ENCODE measurements around the gene ACAD9.

Gene ACAD9

DNA sequence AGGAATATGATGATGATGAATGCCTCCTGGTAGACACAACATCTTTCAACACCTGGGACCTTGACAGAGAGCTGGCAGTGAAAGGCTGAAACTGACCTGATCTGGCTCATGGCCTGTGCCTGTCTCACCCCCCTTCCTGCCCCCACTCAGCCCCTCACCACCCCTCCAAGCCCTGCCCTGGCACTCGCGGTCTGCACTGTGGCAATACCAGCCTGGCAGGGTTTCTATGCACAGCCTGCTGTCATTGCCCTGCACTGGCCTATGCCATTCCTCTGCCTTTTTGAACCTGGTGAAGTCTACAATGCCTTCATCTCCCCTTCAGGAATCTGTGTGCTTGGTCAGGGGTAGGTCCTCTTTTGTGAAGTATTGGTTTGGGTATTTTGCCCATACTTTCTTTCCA is 56.5 kb downstream of the ACAD9 start:
- no peak for DNase-seq (ENCODE audit: low spot score)

- no peak for DNase-seq (ENCODE audit: low spot score)
These were observed 56.9 kb downstream of the ACAD9 start for GRCh38 chr3:128936341-128936740.

DNA sequence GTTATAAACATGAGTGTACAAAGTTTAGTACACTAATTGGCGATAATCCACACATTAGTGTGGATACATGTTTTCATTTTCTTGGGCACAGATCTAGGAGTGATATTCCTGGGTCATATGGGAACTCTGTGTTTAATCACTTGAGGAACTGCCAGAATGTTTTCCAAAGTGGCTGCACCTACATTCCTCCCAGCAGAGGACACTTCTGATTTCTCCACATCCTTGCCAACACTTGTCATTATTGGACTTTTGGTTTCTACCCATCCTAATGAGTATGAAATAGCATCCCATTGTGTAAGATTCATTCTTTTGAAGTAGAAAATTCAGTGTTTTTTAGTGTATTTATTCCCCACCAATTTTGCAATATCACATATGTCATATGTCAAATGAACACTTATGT is 60.8 kb downstream of the ACAD9 start:
- DNase-seq (ENCODE audit: low spot score) = no peak

GRCh38 chr3:128942161-128942952 is 62.9 kb downstream of the ACAD9 start:
- DNase-seq (ENCODE audit: low spot score) = peak; percentile 39

DNA sequence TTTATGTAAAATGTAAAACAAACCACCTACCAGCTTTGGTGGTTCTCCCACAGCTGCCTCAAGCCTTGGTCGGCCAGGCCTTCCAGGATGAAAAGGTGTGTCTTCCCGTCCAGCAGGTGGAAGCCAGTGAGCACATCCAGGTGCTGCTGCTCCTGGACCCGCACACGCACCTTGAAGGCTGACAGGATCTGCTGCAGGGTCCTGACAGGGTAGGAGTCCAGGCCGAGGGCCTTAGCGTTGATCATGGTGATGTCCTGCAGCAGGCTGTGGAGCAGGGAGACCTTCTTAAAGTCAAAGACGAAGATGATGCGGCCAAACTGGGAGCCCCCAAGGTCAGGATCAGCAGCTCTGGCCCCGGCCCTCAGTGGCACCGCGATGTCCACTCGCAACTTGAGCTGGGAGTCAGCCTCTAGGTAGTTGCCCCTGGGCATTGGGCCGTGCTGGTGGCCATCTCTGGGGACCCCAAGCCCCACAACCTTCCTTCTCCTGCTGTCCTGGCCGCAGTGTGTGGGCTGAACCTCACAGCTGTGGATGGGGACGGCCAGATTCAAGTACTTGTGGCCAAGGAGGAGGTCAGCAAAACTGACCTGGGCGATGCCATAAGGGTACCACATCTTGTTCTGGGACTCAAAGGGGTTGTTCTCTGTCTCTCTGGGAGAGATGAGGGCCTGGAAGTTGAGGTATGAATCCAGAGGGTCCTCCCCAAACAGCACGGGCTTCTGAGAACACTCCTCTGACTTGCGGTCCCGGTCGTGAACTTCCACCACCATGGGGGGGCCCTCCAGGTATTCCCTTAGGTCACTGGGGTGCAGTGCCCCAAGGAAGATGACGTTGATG is 65.8 kb downstream of the ACAD9 start:
- no peak for DNase-seq (ENCODE audit: low spot score)

DNA sequence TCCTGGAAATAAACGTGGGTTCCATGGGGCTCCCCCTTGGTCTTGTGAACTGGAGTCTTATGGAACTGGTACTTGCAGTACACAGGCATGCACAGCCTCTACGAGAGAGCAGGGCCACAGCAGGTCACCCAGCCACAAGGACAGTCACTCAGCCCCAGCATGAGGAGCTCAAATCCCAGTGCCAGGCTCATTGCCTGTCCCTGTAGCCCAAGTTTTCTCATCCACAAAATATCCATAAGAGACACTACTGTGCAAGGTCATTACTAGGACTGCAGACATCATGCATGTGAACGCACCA is 66.4 kb downstream of the ACAD9 start:
- no peak for DNase-seq (ENCODE audit: low spot score)

DNA sequence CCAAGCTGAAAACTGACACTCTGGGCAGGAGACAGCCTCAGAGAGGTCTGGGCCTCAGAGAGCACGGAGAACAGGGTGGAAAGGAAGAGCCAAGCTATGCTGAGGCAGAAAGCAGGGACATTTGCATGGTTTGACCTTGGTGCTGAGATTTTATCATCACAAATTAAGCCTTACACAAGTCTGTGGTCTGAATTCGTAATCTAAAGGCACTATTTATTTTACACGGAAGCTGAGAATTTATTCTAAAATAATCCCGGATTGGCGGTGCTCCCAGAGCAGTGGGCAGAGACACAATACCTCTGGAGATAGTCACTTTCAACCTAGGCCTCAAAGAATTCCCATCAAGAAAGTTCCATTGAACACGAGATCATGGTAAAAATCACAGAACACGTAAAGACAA is 67.0 kb downstream of the ACAD9 start:
- no peak for DNase-seq (ENCODE audit: low spot score)

- DNase-seq (ENCODE audit: low spot score) = no peak
These were observed 69.7 kb downstream of the ACAD9 start for GRCh38 chr3:128949158-128949557.

GRCh38 chr3:128950223-128950938 is 71.0 kb downstream of the ACAD9 start:
- DNase-seq (ENCODE audit: low spot score) = no peak

DNA sequence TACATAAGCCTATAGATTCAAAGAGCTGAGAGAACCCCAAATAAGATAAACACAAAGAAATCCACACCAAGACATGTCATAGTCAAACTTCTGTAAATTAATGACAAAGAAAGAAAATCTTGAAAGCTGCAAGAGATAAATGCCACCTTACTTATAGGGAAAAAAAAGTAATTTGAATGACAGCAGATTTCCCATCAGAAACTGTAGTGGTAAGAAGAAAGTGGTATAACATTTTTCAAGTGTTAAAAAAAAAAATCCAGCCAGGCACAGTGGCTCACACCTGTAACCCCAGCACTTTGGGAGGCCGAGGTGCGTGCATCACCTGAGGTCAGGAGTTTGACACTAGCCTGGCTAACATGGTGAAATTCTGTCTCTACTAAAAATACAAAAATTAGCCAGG is 77.0 kb downstream of the ACAD9 start:
- no peak for DNase-seq (ENCODE audit: low spot score)

Data from LoVo (cell line).